Measurements from ENCODE around the gene IQSEC1. TPM values are rescaled to one million over a fixed set of nuclear protein-coding genes. Genes with fewer than 3 reads are reported as not detected.

The IQSEC1 gene
- total and polyA plus RNA-seq, 7 donors = 2.5 to 39.1 (median 23.9) TPM

- no peak overlapping the region for H3K27ac ChIP-seq
- H3K4me3 ChIP-seq = no peak overlapping the region
- no peaks in the 10 kb centered on the region for H3K9me3 ChIP-seq
- no peaks in the 10 kb centered on the region for H3K4me1 ChIP-seq
- H3K27me3 ChIP-seq = no peaks in the 10 kb centered on the region
- 93 to 94% methylated on average over 7 of the region's 7 CpGs for WGBS, 2 donors
- no peak for DNase-seq
- no peak for TF ChIP-seq EP300 (IDR thresholded peaks at IDR 0.05)
- TF ChIP-seq CTCF (IDR thresholded peaks at IDR 0.05) = no peak
- peaks cover 37 to 90% (median 54%) of the 10 kb centered on the region in 4 donors for H3K36me3 ChIP-seq
- intact Hi-C loops (cut with DNase I) = no loop called here
Measured at GRCh38 chr3:12903881-12904280, 169.3 kb downstream of the IQSEC1 start.

GRCh38 chr3:12903000-12903800 lies 170.0 kb downstream of the IQSEC1 start:
- Histone ChIP-seq H3K4me1 (no peaks in the 10 kb centered on the region), H3K27ac (no peak overlapping the region), H3K9me3 (no peaks in the 10 kb centered on the region), H3K27me3 (no peaks in the 10 kb centered on the region), H3K4me3 (no peak overlapping the region), H3K36me3 (peaks cover 30 to 84% (median 48%) of the 10 kb centered on the region in 4 donors)
- intact Hi-C loops (cut with DNase I) = no loop called here
- DNase-seq = no peak
- no peak for TF ChIP-seq EP300 (IDR thresholded peaks at IDR 0.05)
- no peak for TF ChIP-seq POLR2AphosphoS5 (IDR thresholded peaks at IDR 0.05)
- no peak for TF ChIP-seq CTCF (IDR thresholded peaks at IDR 0.05)
- no peak for TF ChIP-seq POLR2A (IDR thresholded peaks at IDR 0.05)
- WGBS, 2 donors = 69 to 89% methylated on average over 20 of the region's 20 CpGs

GRCh38 chr3:12902181-12902999 lies 170.8 kb downstream of the IQSEC1 start:
- H3K9me3 ChIP-seq = no peaks in the 10 kb centered on the region
- DNase-seq = no peak
- intact Hi-C loops (cut with DNase I) = no loop called here
- no peak for TF ChIP-seq POLR2A (IDR thresholded peaks at IDR 0.05)
- no peak for TF ChIP-seq POLR2AphosphoS5 (IDR thresholded peaks at IDR 0.05)
- TF ChIP-seq CTCF (IDR thresholded peaks at IDR 0.05) = no peak
- no peak for TF ChIP-seq EP300 (IDR thresholded peaks at IDR 0.05)
- H3K27me3 ChIP-seq = no peaks in the 10 kb centered on the region
- peaks cover 24 to 78% (median 39%) of the 10 kb centered on the region in 4 donors for H3K36me3 ChIP-seq
- no peaks in the 10 kb centered on the region for H3K4me1 ChIP-seq
- 86 to 94% methylated on average over 24 of the region's 24 CpGs for WGBS, 2 donors
- no peak overlapping the region for H3K4me3 ChIP-seq
- no peak overlapping the region for H3K27ac ChIP-seq

GRCh38 chr3:12901623-12902045 lies 171.6 kb downstream of the IQSEC1 start:
- H3K4me1 ChIP-seq = no peaks in the 10 kb centered on the region
- H3K27ac ChIP-seq = no peak overlapping the region
- H3K36me3 ChIP-seq = peaks cover 24 to 72% (median 36%) of the 10 kb centered on the region in 4 donors
- no peak for TF ChIP-seq EP300 (IDR thresholded peaks at IDR 0.05)
- TF ChIP-seq CTCF (IDR thresholded peaks at IDR 0.05) = no peak
- TF ChIP-seq POLR2AphosphoS5 (IDR thresholded peaks at IDR 0.05) = no peak
- TF ChIP-seq POLR2A (IDR thresholded peaks at IDR 0.05) = no peak
- no peak for DNase-seq
- 79 to 80% methylated on average over 6 of the region's 6 CpGs for whole genome bisulfite sequencing, 2 donors
- intact Hi-C loops (cut with DNase I) = no loop called here
- no peak overlapping the region for H3K4me3 ChIP-seq
- no peaks in the 10 kb centered on the region for H3K27me3 ChIP-seq
- no peaks in the 10 kb centered on the region for H3K9me3 ChIP-seq

Data from sigmoid colon (tissue), 7 donors.